ENCODE measurements around the gene RDH8.

RDH8 gene

GRCh38 chr19:9989504-9989903, 23.8 kb upstream of the RDH8 start:
- Histone ChIP-seq H3K27ac (ENCODE audit: low read length) (no peak overlapping the region), H3K9me3 (ENCODE audit: control insufficient read depth, low read depth, low read length) (no peaks in the 10 kb centered on the region), H3K9ac (ENCODE audit: low read length) (no peak overlapping the region), H3K4me3 (ENCODE audit: low read length) (no peak overlapping the region), H3K27me3 (ENCODE audit: control insufficient read depth, insufficient read depth, low read length) (no peaks in the 10 kb centered on the region), H3K36me3 (ENCODE audit: control insufficient read depth, low read depth, low read length) (no peaks in the 10 kb centered on the region), H3K4me1 (ENCODE audit: control insufficient read depth, low read depth, low read length) (no peaks in the 10 kb centered on the region)

GRCh38 chr19:9991425-9992191, 21.7 kb upstream of the RDH8 start:
- H3K27ac ChIP-seq (ENCODE audit: low read length): no peak overlapping the region
- no peaks in the 10 kb centered on the region for H3K9me3 ChIP-seq (ENCODE audit: control insufficient read depth, low read depth, low read length)
- no peak overlapping the region for H3K4me3 ChIP-seq (ENCODE audit: low read length)
- no peaks in the 10 kb centered on the region for H3K36me3 ChIP-seq (ENCODE audit: control insufficient read depth, low read depth, low read length)
- no peaks in the 10 kb centered on the region for H3K27me3 ChIP-seq (ENCODE audit: control insufficient read depth, insufficient read depth, low read length)
- no peaks in the 10 kb centered on the region for H3K4me1 ChIP-seq (ENCODE audit: control insufficient read depth, low read depth, low read length)
- no peak overlapping the region for H3K9ac ChIP-seq (ENCODE audit: low read length)

GRCh38 chr19:9995084-9995483, 18.2 kb upstream of the RDH8 start:
- no peak overlapping the region for H3K4me3 ChIP-seq (ENCODE audit: low read length)
- no peaks in the 10 kb centered on the region for H3K36me3 ChIP-seq (ENCODE audit: control insufficient read depth, low read depth, low read length)
- H3K9me3 ChIP-seq (ENCODE audit: control insufficient read depth, low read depth, low read length): no peaks in the 10 kb centered on the region
- H3K9ac ChIP-seq (ENCODE audit: low read length): no peak overlapping the region
- peaks cover 5% of the 10 kb centered on the region for H3K27me3 ChIP-seq (ENCODE audit: control insufficient read depth, insufficient read depth, low read length)
- peaks cover 2% of the 10 kb centered on the region for H3K4me1 ChIP-seq (ENCODE audit: control insufficient read depth, low read depth, low read length)
- H3K27ac ChIP-seq (ENCODE audit: low read length): no peak overlapping the region

- H3K27ac ChIP-seq (ENCODE audit: low read length): no peak overlapping the region
- H3K4me1 ChIP-seq (ENCODE audit: control insufficient read depth, low read depth, low read length): peaks cover 3% of the 10 kb centered on the region
- H3K9me3 ChIP-seq (ENCODE audit: control insufficient read depth, low read depth, low read length): no peaks in the 10 kb centered on the region
- no peak overlapping the region for H3K9ac ChIP-seq (ENCODE audit: low read length)
- no peak overlapping the region for H3K4me3 ChIP-seq (ENCODE audit: low read length)
- peaks cover 5% of the 10 kb centered on the region for H3K27me3 ChIP-seq (ENCODE audit: control insufficient read depth, insufficient read depth, low read length)
- no peaks in the 10 kb centered on the region for H3K36me3 ChIP-seq (ENCODE audit: control insufficient read depth, low read depth, low read length)
Measured at GRCh38 chr19:9995999-9996398, 17.3 kb upstream of the RDH8 start.

- peaks cover 3% of the 10 kb centered on the region for H3K4me1 ChIP-seq (ENCODE audit: control insufficient read depth, low read depth, low read length)
- H3K27ac ChIP-seq (ENCODE audit: low read length): no peak overlapping the region
- H3K36me3 ChIP-seq (ENCODE audit: control insufficient read depth, low read depth, low read length): no peaks in the 10 kb centered on the region
- H3K9me3 ChIP-seq (ENCODE audit: control insufficient read depth, low read depth, low read length): no peaks in the 10 kb centered on the region
- peaks cover 5% of the 10 kb centered on the region for H3K27me3 ChIP-seq (ENCODE audit: control insufficient read depth, insufficient read depth, low read length)
- H3K4me3 ChIP-seq (ENCODE audit: low read length): no peak overlapping the region
- H3K9ac ChIP-seq (ENCODE audit: low read length): no peak overlapping the region
Measured at GRCh38 chr19:9996541-9996940, 16.7 kb upstream of the RDH8 start.

- no peaks in the 10 kb centered on the region for H3K9me3 ChIP-seq (ENCODE audit: control insufficient read depth, low read depth, low read length)
- H3K27me3 ChIP-seq (ENCODE audit: control insufficient read depth, insufficient read depth, low read length): peaks cover 5% of the 10 kb centered on the region
- H3K9ac ChIP-seq (ENCODE audit: low read length): no peak overlapping the region
- no peaks in the 10 kb centered on the region for H3K36me3 ChIP-seq (ENCODE audit: control insufficient read depth, low read depth, low read length)
- H3K4me3 ChIP-seq (ENCODE audit: low read length): no peak overlapping the region
- peaks cover 3% of the 10 kb centered on the region for H3K4me1 ChIP-seq (ENCODE audit: control insufficient read depth, low read depth, low read length)
- no peak overlapping the region for H3K27ac ChIP-seq (ENCODE audit: low read length)
Measured at GRCh38 chr19:10000171-10000826, 13.0 kb upstream of the RDH8 start.

GRCh38 chr19:10001899-10002298, 11.4 kb upstream of the RDH8 start:
- Histone ChIP-seq H3K27ac (ENCODE audit: low read length) (no peak overlapping the region), H3K4me3 (ENCODE audit: low read length) (no peak overlapping the region), H3K9ac (ENCODE audit: low read length) (no peak overlapping the region), H3K27me3 (ENCODE audit: control insufficient read depth, insufficient read depth, low read length) (peaks cover 5% of the 10 kb centered on the region), H3K36me3 (ENCODE audit: control insufficient read depth, low read depth, low read length) (no peaks in the 10 kb centered on the region), H3K4me1 (ENCODE audit: control insufficient read depth, low read depth, low read length) (peaks cover 3% of the 10 kb centered on the region), H3K9me3 (ENCODE audit: control insufficient read depth, low read depth, low read length) (no peaks in the 10 kb centered on the region)

GRCh38 chr19:10003271-10003670, 10.0 kb upstream of the RDH8 start:
- Histone ChIP-seq H3K27me3 (ENCODE audit: control insufficient read depth, insufficient read depth, low read length) (peaks cover 10% of the 10 kb centered on the region), H3K9me3 (ENCODE audit: control insufficient read depth, low read depth, low read length) (no peaks in the 10 kb centered on the region), H3K36me3 (ENCODE audit: control insufficient read depth, low read depth, low read length) (no peaks in the 10 kb centered on the region), H3K9ac (ENCODE audit: low read length) (no peak overlapping the region), H3K4me3 (ENCODE audit: low read length) (no peak overlapping the region), H3K4me1 (ENCODE audit: control insufficient read depth, low read depth, low read length) (peaks cover 3% of the 10 kb centered on the region), H3K27ac (ENCODE audit: low read length) (no peak overlapping the region)

GRCh38 chr19:10004617-10005016, 8.7 kb upstream of the RDH8 start:
- Histone ChIP-seq H3K9ac (ENCODE audit: low read length) (no peak overlapping the region), H3K27ac (ENCODE audit: low read length) (no peak overlapping the region), H3K27me3 (ENCODE audit: control insufficient read depth, insufficient read depth, low read length) (peaks cover 20% of the 10 kb centered on the region), H3K36me3 (ENCODE audit: control insufficient read depth, low read depth, low read length) (no peaks in the 10 kb centered on the region), H3K4me1 (ENCODE audit: control insufficient read depth, low read depth, low read length) (peaks cover 10% of the 10 kb centered on the region), H3K9me3 (ENCODE audit: control insufficient read depth, low read depth, low read length) (no peaks in the 10 kb centered on the region), H3K4me3 (ENCODE audit: low read length) (no peak overlapping the region)

- Histone ChIP-seq H3K27ac (ENCODE audit: low read length) (no peak overlapping the region), H3K36me3 (ENCODE audit: control insufficient read depth, low read depth, low read length) (no peaks in the 10 kb centered on the region), H3K27me3 (ENCODE audit: control insufficient read depth, insufficient read depth, low read length) (peaks cover 27% of the 10 kb centered on the region), H3K9me3 (ENCODE audit: control insufficient read depth, low read depth, low read length) (no peaks in the 10 kb centered on the region), H3K9ac (ENCODE audit: low read length) (no peak overlapping the region), H3K4me1 (ENCODE audit: control insufficient read depth, low read depth, low read length) (peaks cover 10% of the 10 kb centered on the region), H3K4me3 (ENCODE audit: low read length) (no peak overlapping the region)
Measured at GRCh38 chr19:10005632-10006334, 7.5 kb upstream of the RDH8 start.

GRCh38 chr19:10006335-10006708, 7.0 kb upstream of the RDH8 start:
- Histone ChIP-seq H3K36me3 (ENCODE audit: control insufficient read depth, low read depth, low read length) (no peaks in the 10 kb centered on the region), H3K27me3 (ENCODE audit: control insufficient read depth, insufficient read depth, low read length) (peaks cover 33% of the 10 kb centered on the region), H3K9me3 (ENCODE audit: control insufficient read depth, low read depth, low read length) (no peaks in the 10 kb centered on the region), H3K4me1 (ENCODE audit: control insufficient read depth, low read depth, low read length) (peaks cover 10% of the 10 kb centered on the region), H3K4me3 (ENCODE audit: low read length) (no peak overlapping the region), H3K9ac (ENCODE audit: low read length) (no peak overlapping the region), H3K27ac (ENCODE audit: low read length) (no peak overlapping the region)
